ENCODE measurements around the gene SEMA4B.
"Not testable (repeated sequence)": the region's sequence is repeated elsewhere in the genome, so short reads cannot be mapped to it uniquely, and the experiment has no call there.

Gene SEMA4B

GRCh38 chr15:90265271-90266060 is 64.3 kb downstream of the SEMA4B start, which contains the start of gene NGRN:
TSS of gene NGRN (plus strand) at chr15:90265672. CDS start at chr15:90265713, 41 bp downstream.
- peak; percentile 91 for DNase-seq

GRCh38 chr15:90266061-90266431 is 64.9 kb downstream of the SEMA4B start:
- DNase-seq, result peak; percentile 40

- peak; percentile 33 for DNase-seq
Observed at GRCh38 chr15:90266485-90266884, 65.4 kb downstream of the SEMA4B start.

- no peak for DNase-seq
Observed at GRCh38 chr15:90268415-90268814, 67.3 kb downstream of the SEMA4B start.

GRCh38 chr15:90270502-90271150 is 69.5 kb downstream of the SEMA4B start:
- no peak for DNase-seq

- DNase-seq, result no peak
Observed at GRCh38 chr15:90271459-90272166, 70.5 kb downstream of the SEMA4B start.

DNA sequence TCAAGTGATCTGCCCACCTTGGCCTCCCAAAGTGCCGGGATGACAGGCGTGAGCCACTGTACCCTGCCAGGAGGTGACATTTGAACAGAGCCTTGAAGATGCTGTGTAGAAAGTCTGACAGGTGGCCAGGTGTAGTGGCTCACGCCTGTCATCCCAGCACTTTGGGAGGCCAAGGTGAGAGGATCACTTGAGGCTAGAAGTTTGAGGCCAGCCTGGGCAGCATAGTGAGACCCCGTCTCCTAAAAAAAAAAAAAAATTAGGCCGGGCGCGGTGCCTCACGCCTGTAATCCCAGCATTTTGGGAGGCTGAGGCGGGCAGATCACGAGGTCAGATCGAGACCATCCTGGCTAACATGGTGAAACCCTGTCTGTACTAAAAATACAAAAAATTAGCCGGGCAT is 77.3 kb downstream of the SEMA4B start:
- not testable (repeated sequence) for DNase-seq

Data from fibroblast of skin of right biceps (primary cell).